ENCODE measurements around the gene ABCA7.

ABCA7 gene

GRCh38 chr19:1004803-1005664 lies 34.9 kb upstream of the ABCA7 start:
- DNase-seq, result no peak

GRCh38 chr19:1006711-1007398 lies 33.1 kb upstream of the ABCA7 start:
- no peak for DNase-seq

GRCh38 chr19:1007399-1008251 lies 32.3 kb upstream of the ABCA7 start:
- DNase-seq, result no peak

- no peak for DNase-seq
Observed at GRCh38 chr19:1008268-1009040, 31.5 kb upstream of the ABCA7 start.

GRCh38 chr19:1009041-1009980 lies 30.6 kb upstream of the ABCA7 start:
- no peak for DNase-seq

- DNase-seq, result no peak
Observed at GRCh38 chr19:1009981-1010538, 29.8 kb upstream of the ABCA7 start.

- no peak for DNase-seq
Observed at GRCh38 chr19:1010586-1011510, 29.1 kb upstream of the ABCA7 start.

GRCh38 chr19:1011831-1012333 lies 28.0 kb upstream of the ABCA7 start:
- no peak for DNase-seq

- DNase-seq, result no peak
Observed at GRCh38 chr19:1012334-1012733, 27.6 kb upstream of the ABCA7 start.

GRCh38 chr19:1013218-1013617 lies 26.7 kb upstream of the ABCA7 start:
- no peak for DNase-seq

GRCh38 chr19:1014161-1015060 lies 25.5 kb upstream of the ABCA7 start:
- no peak for DNase-seq

GRCh38 chr19:1015061-1015781 lies 24.7 kb upstream of the ABCA7 start:
- DNase-seq, result no peak

- DNase-seq, result no peak
Observed at GRCh38 chr19:1015782-1016646, 23.9 kb upstream of the ABCA7 start.

GRCh38 chr19:1016647-1017114 lies 23.2 kb upstream of the ABCA7 start:
- no peak for DNase-seq

GRCh38 chr19:1017115-1017905 lies 22.6 kb upstream of the ABCA7 start:
- no peak for DNase-seq

- no peak for DNase-seq
Observed at GRCh38 chr19:1017906-1018305, 22.0 kb upstream of the ABCA7 start.
